ENCODE measurements around the gene NREP. TPM values are rescaled to one million over a fixed set of nuclear protein-coding genes. Genes with fewer than 3 reads are reported as not detected.

NREP gene
- total and polyA plus RNA-seq, 2 experiments from 2014 or later, result 681 to 981 TPM

- Histone ChIP-seq H3K9me3 (ENCODE audit: low read depth) (no peaks in the 10 kb centered on the region), H3K4me3 (no peak overlapping the region), H3K36me3 (peaks cover 35% of the 10 kb centered on the region), H3K27me3 (no peaks in the 10 kb centered on the region), H3K4me1 (ENCODE audit: low read depth) (peaks cover 46% of the 10 kb centered on the region), H3K27ac (peak overlapping the region; percentile 83)
- TF ChIP-seq, protein P1, sequence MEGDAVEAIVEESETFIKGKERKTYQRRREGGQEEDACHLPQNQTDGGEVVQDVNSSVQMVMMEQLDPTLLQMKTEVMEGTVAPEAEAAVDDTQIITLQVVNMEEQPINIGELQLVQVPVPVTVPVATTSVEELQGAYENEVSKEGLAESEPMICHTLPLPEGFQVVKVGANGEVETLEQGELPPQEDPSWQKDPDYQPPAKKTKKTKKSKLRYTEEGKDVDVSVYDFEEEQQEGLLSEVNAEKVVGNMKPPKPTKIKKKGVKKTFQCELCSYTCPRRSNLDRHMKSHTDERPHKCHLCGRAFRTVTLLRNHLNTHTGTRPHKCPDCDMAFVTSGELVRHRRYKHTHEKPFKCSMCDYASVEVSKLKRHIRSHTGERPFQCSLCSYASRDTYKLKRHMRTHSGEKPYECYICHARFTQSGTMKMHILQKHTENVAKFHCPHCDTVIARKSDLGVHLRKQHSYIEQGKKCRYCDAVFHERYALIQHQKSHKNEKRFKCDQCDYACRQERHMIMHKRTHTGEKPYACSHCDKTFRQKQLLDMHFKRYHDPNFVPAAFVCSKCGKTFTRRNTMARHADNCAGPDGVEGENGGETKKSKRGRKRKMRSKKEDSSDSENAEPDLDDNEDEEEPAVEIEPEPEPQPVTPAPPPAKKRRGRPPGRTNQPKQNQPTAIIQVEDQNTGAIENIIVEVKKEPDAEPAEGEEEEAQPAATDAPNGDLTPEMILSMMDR (IDR thresholded peaks at IDR 0.05; ENCODE audit: low read depth, low read length), result no peak
- DNase-seq (ENCODE audit: low read depth in 1 of 2, low spot score in 1 of 2), result no peak
These were observed 23.4 kb downstream of the NREP start for GRCh38 chr5:111733571-111733970.

DNA sequence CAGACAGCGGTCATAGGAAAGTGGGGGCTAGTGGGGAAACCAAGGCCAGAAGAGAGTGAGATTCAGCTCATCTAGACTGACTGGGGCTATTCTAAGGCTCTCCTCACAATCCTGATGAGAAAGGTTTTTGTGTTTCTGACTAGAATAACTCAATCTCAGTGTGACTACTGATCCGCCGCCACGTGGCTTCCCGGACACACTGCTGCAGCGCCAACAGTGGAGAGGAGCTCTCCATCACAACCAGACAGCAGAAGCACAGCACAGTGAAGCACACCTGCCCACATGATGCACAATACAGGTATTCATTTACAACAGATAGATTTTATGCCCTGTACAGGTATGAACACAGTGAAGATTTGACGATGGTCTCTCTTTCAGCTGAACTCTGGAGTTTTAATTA is 25.4 kb downstream of the NREP start:
- TF ChIP-seq, protein P1 (IDR thresholded peaks at IDR 0.05; ENCODE audit: low read depth, low read length), result no peak
- no peak for DNase-seq (ENCODE audit: low read depth in 1 of 2, low spot score in 1 of 2)
- no peaks in the 10 kb centered on the region for H3K9me3 ChIP-seq (ENCODE audit: low read depth)
- H3K4me3 ChIP-seq, result no peak overlapping the region
- peak overlapping the region; percentile 38 for H3K27ac ChIP-seq
- H3K4me1 ChIP-seq (ENCODE audit: low read depth), result peaks cover 45% of the 10 kb centered on the region
- peaks cover 46% of the 10 kb centered on the region for H3K36me3 ChIP-seq
- no peaks in the 10 kb centered on the region for H3K27me3 ChIP-seq

GRCh38 chr5:111730659-111731382 is 26.2 kb downstream of the NREP start:
- no peaks in the 10 kb centered on the region for H3K9me3 ChIP-seq (ENCODE audit: low read depth)
- peak overlapping the region; percentile 58 for H3K27ac ChIP-seq
- peaks cover 46% of the 10 kb centered on the region for H3K36me3 ChIP-seq
- H3K4me1 ChIP-seq (ENCODE audit: low read depth), result peaks cover 43% of the 10 kb centered on the region
- DNase-seq (ENCODE audit: low read depth in 1 of 2, low spot score in 1 of 2), result no peak
- TF ChIP-seq, protein P1 (IDR thresholded peaks at IDR 0.05; ENCODE audit: low read depth, low read length), result no peak
- H3K4me3 ChIP-seq, result no peak overlapping the region
- H3K27me3 ChIP-seq, result no peaks in the 10 kb centered on the region

DNA sequence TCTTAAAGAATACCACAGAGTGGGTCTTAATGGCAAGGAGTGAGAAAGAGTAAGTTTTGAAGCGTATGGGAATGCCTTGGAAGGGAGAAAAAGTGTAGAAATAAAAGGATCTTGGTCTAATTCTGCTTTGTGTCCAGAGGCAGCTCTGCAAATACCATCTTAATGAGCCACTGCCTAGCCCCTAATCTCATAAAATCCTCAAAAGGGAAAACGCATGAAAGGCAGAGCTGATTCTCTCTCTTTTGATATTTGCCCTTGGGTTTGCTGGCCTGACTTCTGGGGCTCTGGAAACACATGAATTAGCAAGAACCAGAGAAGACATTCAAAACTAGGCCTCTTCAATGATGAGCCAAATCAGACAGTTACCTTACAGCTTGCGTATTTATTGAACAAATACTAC is 28.1 kb downstream of the NREP start:
- no peak overlapping the region for H3K4me3 ChIP-seq
- H3K36me3 ChIP-seq, result peaks cover 32% of the 10 kb centered on the region
- peak overlapping the region; percentile 51 for H3K27ac ChIP-seq
- no peaks in the 10 kb centered on the region for H3K9me3 ChIP-seq (ENCODE audit: low read depth)
- DNase-seq (ENCODE audit: low read depth in 1 of 2, low spot score in 1 of 2), result no peak
- TF ChIP-seq, protein P1 (IDR thresholded peaks at IDR 0.05; ENCODE audit: low read depth, low read length), result no peak
- H3K4me1 ChIP-seq (ENCODE audit: low read depth), result peaks cover 25% of the 10 kb centered on the region
- no peaks in the 10 kb centered on the region for H3K27me3 ChIP-seq

DNA sequence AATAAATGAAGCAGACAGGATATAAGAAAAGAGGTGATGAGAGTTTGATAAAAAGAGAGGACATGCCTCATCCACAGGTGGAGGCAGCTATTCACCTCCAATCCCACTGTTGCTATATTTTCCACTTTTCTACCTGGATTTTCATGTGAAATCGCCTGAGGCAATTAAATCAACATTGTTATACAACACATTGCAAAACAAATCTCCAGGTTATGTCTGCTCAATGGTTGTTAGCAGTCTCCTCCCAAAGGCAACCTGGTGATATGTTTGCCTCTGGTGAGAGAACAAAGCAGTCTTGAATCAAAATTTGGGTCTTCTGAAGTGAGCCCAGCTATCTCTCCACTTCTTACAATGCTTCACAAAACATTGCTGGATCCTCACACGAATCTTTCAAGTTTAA is 30.0 kb downstream of the NREP start:
- Histone ChIP-seq H3K4me1 (ENCODE audit: low read depth) (peaks cover 21% of the 10 kb centered on the region), H3K27me3 (no peaks in the 10 kb centered on the region), H3K9me3 (ENCODE audit: low read depth) (no peaks in the 10 kb centered on the region), H3K36me3 (peaks cover 24% of the 10 kb centered on the region), H3K27ac (peak overlapping the region; percentile 66), H3K4me3 (no peak overlapping the region)
- TF ChIP-seq, protein P1 (IDR thresholded peaks at IDR 0.05; ENCODE audit: low read depth, low read length), result no peak
- no peak for DNase-seq (ENCODE audit: low read depth in 1 of 2, low spot score in 1 of 2)

All from cardiac muscle cell (in vitro differentiated cells and primary cell).